Fibroblast of mammary gland (primary cell): Measurements from ENCODE around the gene HPCAL1.

Experiments
- DNase-seq: peaks from one replicate; pipeline ENCODE4 v3.0.0-alpha.2; 2010; ENCODE audit warnings: low read depth
- H3K4me3 ChIP-seq: 2 replicates; pipeline ENCODE4 v1.5.1; 2011; ENCODE audit warnings: low read depth, mild to moderate bottlenecking, low read length, moderate library complexity; ENCODE audit not compliant: control insufficient read depth
- TF ChIP-seq, protein P1 (sequence below): conservative IDR thresholded peaks from 2 replicates; pipeline ENCODE4 v1.5.1; 2011; ENCODE audit warnings: low read depth, low read length, inconsistent platforms; ENCODE audit not compliant: control insufficient read depth, insufficient read depth

HPCAL1 gene

DNA sequence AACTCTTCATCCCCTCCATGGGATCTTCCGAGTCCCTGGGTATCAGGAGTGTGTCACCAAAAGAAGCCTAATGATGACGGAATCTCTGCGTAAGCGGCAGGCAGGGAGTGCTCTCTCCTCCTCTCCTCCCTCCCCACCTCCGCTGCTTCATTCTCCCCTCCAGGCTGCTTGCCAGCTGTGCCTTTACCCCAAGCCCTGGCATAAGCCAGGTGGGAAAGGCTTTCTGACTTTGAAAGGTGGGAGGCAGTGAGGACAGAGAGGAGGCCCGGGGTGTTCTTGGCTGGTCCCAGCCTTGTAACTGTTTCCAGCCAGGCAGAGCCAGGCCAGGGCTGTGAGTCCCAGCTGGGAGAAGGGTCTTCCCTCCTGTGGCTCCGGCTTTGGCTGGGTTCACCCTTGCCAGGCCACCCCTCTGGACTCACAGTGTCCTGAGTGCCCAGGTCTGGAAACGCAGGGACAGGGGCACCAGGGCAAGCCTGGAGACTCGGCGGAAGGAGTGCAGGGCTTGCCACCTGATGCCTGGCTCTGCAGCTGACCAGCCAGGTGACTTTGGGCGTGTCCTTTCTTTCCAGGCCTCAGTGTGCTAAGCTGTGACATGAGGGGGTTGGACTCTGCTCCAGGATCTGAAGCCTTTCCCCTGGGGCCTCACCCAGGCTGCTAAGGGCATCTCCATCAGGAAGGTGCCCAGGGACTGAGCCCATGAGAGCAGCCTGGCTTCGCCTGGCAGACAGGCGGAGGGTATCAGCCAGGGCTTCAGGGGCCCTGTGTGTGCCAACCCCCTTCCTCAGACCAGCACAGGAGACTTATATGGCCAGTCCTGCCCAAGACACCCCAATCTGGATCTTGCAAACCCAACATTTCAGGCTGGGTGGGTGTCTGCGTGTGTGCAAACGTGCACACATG, 32.7 kb upstream of the HPCAL1 start:
- no peak for DNase-seq
- TF ChIP-seq, protein P1, sequence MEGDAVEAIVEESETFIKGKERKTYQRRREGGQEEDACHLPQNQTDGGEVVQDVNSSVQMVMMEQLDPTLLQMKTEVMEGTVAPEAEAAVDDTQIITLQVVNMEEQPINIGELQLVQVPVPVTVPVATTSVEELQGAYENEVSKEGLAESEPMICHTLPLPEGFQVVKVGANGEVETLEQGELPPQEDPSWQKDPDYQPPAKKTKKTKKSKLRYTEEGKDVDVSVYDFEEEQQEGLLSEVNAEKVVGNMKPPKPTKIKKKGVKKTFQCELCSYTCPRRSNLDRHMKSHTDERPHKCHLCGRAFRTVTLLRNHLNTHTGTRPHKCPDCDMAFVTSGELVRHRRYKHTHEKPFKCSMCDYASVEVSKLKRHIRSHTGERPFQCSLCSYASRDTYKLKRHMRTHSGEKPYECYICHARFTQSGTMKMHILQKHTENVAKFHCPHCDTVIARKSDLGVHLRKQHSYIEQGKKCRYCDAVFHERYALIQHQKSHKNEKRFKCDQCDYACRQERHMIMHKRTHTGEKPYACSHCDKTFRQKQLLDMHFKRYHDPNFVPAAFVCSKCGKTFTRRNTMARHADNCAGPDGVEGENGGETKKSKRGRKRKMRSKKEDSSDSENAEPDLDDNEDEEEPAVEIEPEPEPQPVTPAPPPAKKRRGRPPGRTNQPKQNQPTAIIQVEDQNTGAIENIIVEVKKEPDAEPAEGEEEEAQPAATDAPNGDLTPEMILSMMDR: no peak
- no peak overlapping the region for H3K4me3 ChIP-seq

DNA sequence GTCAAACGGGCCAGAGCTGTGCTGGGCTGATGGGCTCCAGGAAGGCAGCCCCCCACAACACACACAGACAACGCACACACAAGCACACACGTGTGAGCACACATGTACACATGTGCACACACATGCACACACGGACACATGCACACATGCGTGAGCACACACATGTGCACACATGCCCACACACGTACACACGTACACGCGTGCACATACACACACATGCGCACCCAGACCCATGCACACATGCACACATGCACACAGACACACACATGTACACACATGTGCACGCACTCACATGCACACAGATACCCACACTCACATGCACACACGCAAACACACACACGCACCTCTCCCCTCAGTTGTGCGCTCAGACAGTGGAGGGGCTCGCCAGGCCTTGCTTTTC, 31.2 kb upstream of the HPCAL1 start:
- H3K4me3 ChIP-seq: no peak overlapping the region
- no peak for DNase-seq
- TF ChIP-seq, protein P1: no peak

DNA sequence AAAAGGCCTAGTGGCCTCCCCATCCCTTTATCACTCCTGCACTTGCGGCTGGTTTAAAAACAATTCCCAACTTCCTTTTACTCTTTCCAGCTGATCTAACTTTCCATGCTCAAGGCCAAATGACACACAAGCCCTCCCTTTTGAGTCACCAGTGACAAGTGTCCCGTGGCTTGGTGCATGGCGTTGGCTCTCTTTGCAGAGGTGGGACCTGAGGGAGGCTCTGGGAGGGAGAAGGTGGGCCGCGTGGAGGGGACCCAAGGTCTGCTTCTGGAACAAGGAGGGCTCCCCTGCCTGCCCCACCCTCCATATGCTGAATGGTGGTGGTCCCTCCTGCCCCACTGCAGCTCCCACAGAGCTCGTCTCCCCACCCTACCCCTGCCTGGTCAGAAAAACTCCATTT, 30.8 kb upstream of the HPCAL1 start:
- DNase-seq: no peak
- TF ChIP-seq, protein P1: no peak
- no peak overlapping the region for H3K4me3 ChIP-seq

DNA sequence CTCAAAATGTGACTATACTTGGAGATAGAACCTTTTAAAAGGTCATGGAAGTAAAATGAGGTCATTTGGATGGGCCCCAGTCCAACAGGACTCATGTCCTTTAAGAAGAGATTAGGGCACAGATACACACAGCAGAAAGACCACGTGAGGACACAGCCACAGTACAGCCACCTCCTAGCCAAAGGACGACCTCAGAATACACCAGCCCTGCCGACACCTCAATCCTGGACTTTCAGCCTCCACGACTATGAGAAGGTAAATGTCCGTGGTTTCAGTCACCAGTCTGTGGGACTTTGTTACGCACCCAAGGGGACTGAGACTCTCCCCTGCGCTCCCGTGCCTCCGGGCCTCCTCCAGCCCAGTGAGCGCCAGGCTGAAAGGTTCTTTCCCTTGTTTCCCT, 30.2 kb upstream of the HPCAL1 start:
- DNase-seq: no peak
- TF ChIP-seq, protein P1: no peak
- no peak overlapping the region for H3K4me3 ChIP-seq

DNA sequence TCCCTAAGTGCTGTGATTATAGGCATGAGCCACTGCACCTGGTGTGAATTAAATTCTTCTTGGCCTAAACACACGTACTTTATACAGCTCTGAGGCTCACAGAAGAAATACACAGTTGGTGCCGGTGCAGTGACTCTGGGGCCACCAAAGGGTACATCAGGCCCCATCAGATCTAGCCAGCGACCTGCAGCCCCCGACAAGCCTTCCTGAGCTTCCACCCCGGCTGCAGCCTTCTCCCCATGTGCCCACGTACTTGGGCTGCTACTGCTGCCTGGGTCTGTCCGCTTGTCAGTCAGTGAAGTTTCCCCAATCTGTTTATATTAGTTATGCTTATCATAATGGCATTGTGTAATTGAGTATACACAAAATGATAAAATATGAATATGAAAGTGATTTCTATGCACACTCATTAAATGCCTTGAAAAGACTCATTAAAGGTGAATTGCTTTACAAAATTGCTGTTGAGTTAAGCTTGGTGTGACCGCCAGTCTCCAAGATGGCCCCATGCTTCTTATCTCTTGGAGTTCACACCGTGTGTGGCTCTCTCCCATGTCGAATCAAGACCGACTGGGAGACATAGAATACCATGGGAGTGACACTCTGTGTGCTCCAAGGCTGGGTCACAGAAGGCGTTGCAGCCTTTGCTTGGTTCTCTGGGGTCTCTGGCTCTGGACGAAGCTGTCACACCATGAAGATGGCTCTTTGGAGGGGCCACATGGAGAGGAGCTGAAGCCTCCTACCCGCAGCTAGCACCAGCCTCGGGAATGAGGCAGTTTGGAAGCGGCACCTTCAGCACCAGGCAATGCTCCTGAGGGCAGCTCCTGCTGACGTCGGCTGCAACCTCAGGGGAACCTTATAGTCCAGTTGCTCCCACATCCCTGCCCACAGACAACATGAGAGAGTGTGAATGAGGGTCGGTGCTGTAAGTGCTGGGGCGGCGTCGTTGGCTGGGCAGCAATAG, 29.2 kb upstream of the HPCAL1 start:
- TF ChIP-seq, protein P1: no peak
- no peak for DNase-seq
- no peak overlapping the region for H3K4me3 ChIP-seq

DNA sequence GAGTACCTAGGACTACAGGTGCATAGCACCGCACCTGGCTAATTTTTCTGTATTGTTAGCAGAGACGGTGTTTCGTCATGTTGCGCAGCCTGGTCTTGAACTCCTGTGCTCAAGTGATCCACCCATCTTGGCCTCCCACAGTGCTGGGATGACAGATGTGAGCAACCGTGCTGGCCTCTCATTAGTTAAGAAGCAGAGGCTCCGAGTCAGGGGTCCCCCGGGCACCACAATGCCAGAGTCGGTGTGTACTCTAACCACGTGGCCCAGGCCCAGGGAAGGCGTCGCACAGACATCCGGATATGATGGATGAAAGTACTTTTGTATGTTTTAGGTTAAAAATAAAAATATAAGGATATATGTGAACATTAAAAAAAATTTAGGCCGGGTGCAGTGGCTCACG, 28.3 kb upstream of the HPCAL1 start:
- H3K4me3 ChIP-seq: no peak overlapping the region
- TF ChIP-seq, protein P1: no peak
- DNase-seq: no peak
